ENCODE measurements around the gene ACR. TPM values are rescaled to one million over a fixed set of nuclear protein-coding genes. Genes with fewer than 3 reads are reported as not detected.

ACR gene
- total RNA-seq = not detected in 2 replicates

GRCh38 chr22:50737728-50738648 lies at the start of gene ACR:
Gene ACR, plus strand, starts transcription at chr22:50738204. Its CDS starts 32 bp downstream, at chr22:50738236.

GRCh38 chr22:50783033-50783879 lies 45.3 kb downstream of the ACR start, which contains the start of gene RABL2B:
Gene RABL2B, minus strand, starts transcription at chr22:50783636. Its CDS starts 1,342 bp downstream, at chr22:50782294.

Other genes with a start within 250 kb of the ACR start
- gene LMF2, start 230.5 kb upstream of the ACR start, total RNA-seq = 46.6 and 50.8 TPM in 2 replicates
- 38.7 and 70.9 TPM in 2 replicates for gene NCAPH2, start 230.0 kb upstream of the ACR start, total RNA-seq
- 2.9 and 5.4 TPM in 2 replicates for gene SCO2, start 212.6 kb upstream of the ACR start, total RNA-seq
- 70.9 and 112 TPM in 2 replicates for gene TYMP, start 208.2 kb upstream of the ACR start, total RNA-seq
- not detected in 2 replicates for gene KLHDC7B, start 192.3 kb upstream of the ACR start, total RNA-seq
- gene SYCE3, start 175.3 kb upstream of the ACR start, total RNA-seq = not detected in 2 replicates
- gene CPT1B, start 159.8 kb upstream of the ACR start, total RNA-seq = 2.2 and 7.8 TPM in 2 replicates
- 26.4 and 35.1 TPM in 2 replicates for gene CHKB, start 155.4 kb upstream of the ACR start, total RNA-seq
- 0.72 and 1.1 TPM in 2 replicates for gene MAPK8IP2, start 137.4 kb upstream of the ACR start, total RNA-seq
- 41.6 and 55.7 TPM in 2 replicates for gene ARSA, start 110.1 kb upstream of the ACR start, total RNA-seq
- 3.9 and 5.2 TPM in 2 replicates for gene SHANK3, start 65.4 kb upstream of the ACR start, total RNA-seq
- gene RABL2B, start 45.4 kb downstream of the ACR start, total RNA-seq = 9.7 and 11.4 TPM in 2 replicates